Effector memory CD8-positive, alpha-beta T cell (primary cell): ENCODE results near the gene OR10V1.

Source experiments
- ATAC-seq: fragments of 150-1000 bp; cut with Tn5 transposase; replicated peaks from 2 replicates; pipeline ENCODE4 v1.10.0; 2021; ENCODE audit warnings: mild to moderate bottlenecking, moderate library complexity
- DNase-seq, 3 experiments: peaks; one replicate each; pipeline ENCODE4 v3.0.0; 2021
- H3K27ac Mint-ChIP-seq, 2 donors: one replicate each; pipeline ENCODE4 v1.8.0; 2022; ENCODE audit warnings: mild to moderate bottlenecking in 2 of 2, mixed read lengths in 2 of 2, moderate library complexity in 2 of 2
- H3K27me3 Mint-ChIP-seq, 2 donors: one replicate each; pipeline ENCODE4 v1.8.0; 2022; ENCODE audit warnings: mixed read lengths in 2 of 2
- H3K36me3 Mint-ChIP-seq: one replicate; pipeline ENCODE4 v1.8.0; 2022; ENCODE audit warnings: mild to moderate bottlenecking, moderate library complexity, mixed read lengths; ENCODE audit not compliant: insufficient read depth
- H3K4me1 Mint-ChIP-seq, 2 donors: one replicate each; pipeline ENCODE4 v1.8.0; 2022; ENCODE audit warnings: low read depth in 2 of 2, mixed read lengths in 2 of 2
- H3K4me3 Mint-ChIP-seq, 2 donors: one replicate each; pipeline ENCODE4 v1.8.0; 2022; ENCODE audit warnings: mild to moderate bottlenecking in 2 of 2, mixed read lengths in 2 of 2, moderate library complexity in 2 of 2
- H3K9me3 Mint-ChIP-seq, 2 donors: one replicate each; pipeline ENCODE4 v1.8.0; 2022; ENCODE audit warnings: mixed read lengths in 2 of 2
- total RNA-seq, 9 experiments: gene quantifications; one replicate each; lab custom pipeline; 2026; lab: John Stamatoyannopoulos, UW

OR10V1 gene
- 0 reads per million in 9 experiments for total RNA-seq

GRCh38 chr11:59713745-59714144, at the start of gene OR10V1:
Gene OR10V1 (minus strand): TSS chr11:59713845. CDS start chr11:59713845, 0 bp downstream.
- no peak for ATAC-seq
- Mint-ChIP-seq H3K4me1 (no peaks in the 10 kb centered on the region), H3K27ac (no peak within 1 kb of the TSS)

GRCh38 chr11:59761993-59762392, 48.3 kb upstream of the OR10V1 start:
- no peaks in the 10 kb centered on the region for H3K27me3 Mint-ChIP-seq
- ATAC-seq (no peak), DNase-seq (no peak)
- no peaks in the 10 kb centered on the region for H3K36me3 Mint-ChIP-seq
- no peak overlapping the region for H3K27ac Mint-ChIP-seq
- no peaks in the 10 kb centered on the region for H3K9me3 Mint-ChIP-seq
- H3K4me3 Mint-ChIP-seq, result no peak overlapping the region
- H3K4me1 Mint-ChIP-seq, result peaks cover 12 to 46% of the 10 kb centered on the region in 2 donors

More at GRCh38 chr11:59713745-59714144, at the start of gene OR10V1:
- Mint-ChIP-seq H3K9me3 (no peaks in the 10 kb centered on the region), H3K4me3 (no peak within 1 kb of the TSS), H3K27me3 (peaks cover 35 to 42% of the 10 kb centered on the region in 2 donors), H3K36me3 (no peaks in the 10 kb centered on the region)
- no peak for DNase-seq

- Mint-ChIP-seq H3K9me3 (no peaks in the 10 kb centered on the region), H3K27me3 (no peaks in the 10 kb centered on the region), H3K4me1 (peaks cover 20 to 47% of the 10 kb centered on the region in 2 donors), H3K36me3 (no peaks in the 10 kb centered on the region), H3K4me3 (no peak overlapping the region), H3K27ac (no peak overlapping the region)
- ATAC-seq, result no peak
- DNase-seq, result no peak
These were observed 47.1 kb upstream of the OR10V1 start for GRCh38 chr11:59760771-59761170.

- Mint-ChIP-seq H3K36me3 (no peaks in the 10 kb centered on the region), H3K9me3 (no peaks in the 10 kb centered on the region), H3K27me3 (no peaks in the 10 kb centered on the region), H3K27ac (no peak overlapping the region), H3K4me3 (no peak overlapping the region), H3K4me1 (peaks cover 22 to 46% of the 10 kb centered on the region in 2 donors)
- DNase-seq (no peak), ATAC-seq (no peak)
These were observed 46.3 kb upstream of the OR10V1 start for GRCh38 chr11:59759900-59760299.

- no peak overlapping the region for H3K4me3 Mint-ChIP-seq
- no peaks in the 10 kb centered on the region for H3K9me3 Mint-ChIP-seq
- H3K4me1 Mint-ChIP-seq, result peaks cover 29 to 48% of the 10 kb centered on the region in 2 donors
- no peak overlapping the region for H3K27ac Mint-ChIP-seq
- H3K36me3 Mint-ChIP-seq, result peaks cover 6% of the 10 kb centered on the region
- ATAC-seq (no peak), DNase-seq (no peak)
- no peaks in the 10 kb centered on the region for H3K27me3 Mint-ChIP-seq
These were observed 44.9 kb upstream of the OR10V1 start for GRCh38 chr11:59758401-59759037.

GRCh38 chr11:59756845-59757244, 43.2 kb upstream of the OR10V1 start:
- no peak for ATAC-seq
- Mint-ChIP-seq H3K27ac (peak overlapping the region in 1 of 2 donors; percentile 55), H3K4me3 (peak overlapping the region; percentile 91 to 96), H3K4me1 (peaks cover 29 to 40% of the 10 kb centered on the region in 2 donors), H3K27me3 (no peaks in the 10 kb centered on the region), H3K36me3 (peaks cover 6% of the 10 kb centered on the region), H3K9me3 (no peaks in the 10 kb centered on the region)
- DNase-seq, result no peak

GRCh38 chr11:59756558-59756840, 42.9 kb upstream of the OR10V1 start:
- Mint-ChIP-seq H3K9me3 (no peaks in the 10 kb centered on the region), H3K4me1 (peaks cover 29 to 40% of the 10 kb centered on the region in 2 donors), H3K27ac (peak overlapping the region in 1 of 2 donors; percentile 55), H3K27me3 (no peaks in the 10 kb centered on the region), H3K4me3 (peak overlapping the region; percentile 91 to 96), H3K36me3 (peaks cover 6% of the 10 kb centered on the region)
- no peak for DNase-seq
- ATAC-seq, result no peak

GRCh38 chr11:59755701-59756557, 42.3 kb upstream of the OR10V1 start:
- H3K27me3 Mint-ChIP-seq, result peaks cover 0 to 2% of the 10 kb centered on the region in 2 donors
- peak overlapping the region; percentile 91 to 96 for H3K4me3 Mint-ChIP-seq
- peak overlapping the region; percentile 55 to 86 for H3K27ac Mint-ChIP-seq
- H3K4me1 Mint-ChIP-seq, result peaks cover 29 to 37% of the 10 kb centered on the region in 2 donors
- peaks cover 6% of the 10 kb centered on the region for H3K36me3 Mint-ChIP-seq
- no peaks in the 10 kb centered on the region for H3K9me3 Mint-ChIP-seq
- ATAC-seq, result peak; percentile 56
- peak; percentile 38 to 41 (median 40) for DNase-seq

GRCh38 chr11:59754859-59755700, 41.4 kb upstream of the OR10V1 start, which contains the start of gene STX3:
Gene STX3 (plus strand): TSS chr11:59755376. CDS start chr11:59755606, 230 bp downstream.
- Mint-ChIP-seq H3K4me1 (peaks cover 29 to 37% of the 10 kb centered on the region in 2 donors), H3K27me3 (peaks cover 0 to 9% of the 10 kb centered on the region in 2 donors), H3K4me3 (peak within 1 kb of the TSS; percentile 91 to 96), H3K9me3 (no peaks in the 10 kb centered on the region), H3K36me3 (peaks cover 6% of the 10 kb centered on the region), H3K27ac (peak within 1 kb of the TSS; percentile 86 to 92)
- DNase-seq (peak; percentile 54 to 71 (median 65)), ATAC-seq (peak; percentile 89)

GRCh38 chr11:59754494-59754858, 40.8 kb upstream of the OR10V1 start:
- Mint-ChIP-seq H3K27ac (peak overlapping the region; percentile 71 to 92), H3K4me1 (peaks cover 29 to 35% of the 10 kb centered on the region in 2 donors), H3K27me3 (peaks cover 1 to 11% of the 10 kb centered on the region in 2 donors), H3K36me3 (peaks cover 6% of the 10 kb centered on the region), H3K4me3 (peak overlapping the region; percentile 91 to 96), H3K9me3 (no peaks in the 10 kb centered on the region)
- DNase-seq (peak in 1 of 3 experiments; percentile 15), ATAC-seq (peak; percentile 26)

- H3K4me3 Mint-ChIP-seq, result peak overlapping the region; percentile 91 to 96
These were observed 40.2 kb upstream of the OR10V1 start for GRCh38 chr11:59753650-59754493.

GRCh38 chr11:59746111-59746510, 32.5 kb upstream of the OR10V1 start:
- DNase-seq, result no peak
- peaks cover 47 to 56% of the 10 kb centered on the region in 2 donors for H3K27me3 Mint-ChIP-seq
- H3K9me3 Mint-ChIP-seq, result no peaks in the 10 kb centered on the region
- H3K4me1 Mint-ChIP-seq, result no peaks in the 10 kb centered on the region
- H3K36me3 Mint-ChIP-seq, result no peaks in the 10 kb centered on the region
- no peak overlapping the region for H3K27ac Mint-ChIP-seq
- H3K4me3 Mint-ChIP-seq, result no peak overlapping the region
- ATAC-seq, result no peak

More at GRCh38 chr11:59753650-59754493, 40.2 kb upstream of the OR10V1 start:
- peaks cover 29 to 31% of the 10 kb centered on the region in 2 donors for H3K4me1 Mint-ChIP-seq
- ATAC-seq, result peak; percentile 62
- peak overlapping the region; percentile 71 to 92 for H3K27ac Mint-ChIP-seq
- peaks cover 7 to 18% of the 10 kb centered on the region in 2 donors for H3K27me3 Mint-ChIP-seq
- peak; percentile 78 to 83 (median 81) for DNase-seq
- peaks cover 6% of the 10 kb centered on the region for H3K36me3 Mint-ChIP-seq
- H3K9me3 Mint-ChIP-seq, result no peaks in the 10 kb centered on the region
